Activated CD4-positive, alpha-beta T cell treated with anti-CD3 and anti-CD28 coated beads, Interleukin-2, amount 10 ng/mL, durations not matched to agents 7 days and 5 days (primary cell): ENCODE results near the gene DIAPH2. TPM values are rescaled to one million over a fixed set of nuclear protein-coding genes. Genes with fewer than 3 reads are reported as not detected.

Experiments
- total RNA-seq, 2 experiments: library from RNA; stranded (reverse); gene quantifications; one replicate each; pipeline ENCODE4 v1.2.3, GENCODE V29; 2021

The DIAPH2 gene
- total RNA-seq, 2 experiments from 2014 or later, result 15.4 to 18.3 TPM

Other genes starting within 250 kb of the DIAPH2 start
- under 1 TPM; 0.50 to 0.83 TPM for gene RPA4, start 199.1 kb downstream of the DIAPH2 start, total RNA-seq